Peyer's patch (tissue), 4 donors: ENCODE measurements around the gene FAM25G.

Source experiments
- CTCF ChIP-seq, 6 experiments: fragments of 450-650 bp in 4 of 6; fragments of 200-600 bp in 2 of 6; sonication (generic) in 1 of 6; IDR thresholded peaks; one replicate each; pipeline ENCODE4 v1.5.1; 2017 to 2019; ENCODE audit warnings: antibody characterized with exemption in 6 of 6, mild to moderate bottlenecking in 3 of 6, moderate library complexity in 1 of 6
- POLR2A ChIP-seq, 2 donors: fragments of 450-650 bp; IDR thresholded peaks; one replicate each; pipeline ENCODE4 v1.5.1; 2017; ENCODE audit warnings: antibody characterized with exemption in 2 of 2, mild to moderate bottlenecking in 2 of 2, moderate library complexity in 2 of 2

GRCh38 chr10:47451998-47452494, 39.5 kb downstream of the FAM25G start:
- TF ChIP-seq CTCF (IDR thresholded peaks at IDR 0.05) = no peak
- no peak for TF ChIP-seq POLR2A (IDR thresholded peaks at IDR 0.05)
